ENCODE data around the gene SNX13.

GRCh38 chr7:17879075-17879661 lies 61.1 kb downstream of the SNX13 start:
- TF ChIP-seq POLR2AphosphoS5 (IDR thresholded peaks at IDR 0.05; ENCODE audit: insufficient read depth, low read depth, low read length) (no peak), EZH2 (IDR thresholded peaks at IDR 0.05; ENCODE audit: borderline replicate concordance, low read depth, low read length, severe bottlenecking) (no peak)
